ENCODE measurements around the gene MNX1. TPM values are rescaled to one million over a fixed set of nuclear protein-coding genes. Genes with fewer than 3 reads are reported as not detected.

The MNX1 gene
- total RNA-seq, 4 donors from 2014 or later: not detected

GRCh38 chr7:157054927-157055326, 44.5 kb upstream of the MNX1 start:
- no peak for ATAC-seq (ENCODE audit: low FRiP score)
- TF ChIP-seq CTCF (IDR thresholded peaks at IDR 0.05): no peak

GRCh38 chr7:157053118-157053517, 42.7 kb upstream of the MNX1 start:
- TF ChIP-seq CTCF (IDR thresholded peaks at IDR 0.05): no peak
- no peak for DNase-seq (ENCODE audit: low spot score)
- no peak for ATAC-seq (ENCODE audit: low FRiP score)

More at GRCh38 chr7:157054927-157055326, 44.5 kb upstream of the MNX1 start:
- DNase-seq (ENCODE audit: low spot score): no peak

DNA sequence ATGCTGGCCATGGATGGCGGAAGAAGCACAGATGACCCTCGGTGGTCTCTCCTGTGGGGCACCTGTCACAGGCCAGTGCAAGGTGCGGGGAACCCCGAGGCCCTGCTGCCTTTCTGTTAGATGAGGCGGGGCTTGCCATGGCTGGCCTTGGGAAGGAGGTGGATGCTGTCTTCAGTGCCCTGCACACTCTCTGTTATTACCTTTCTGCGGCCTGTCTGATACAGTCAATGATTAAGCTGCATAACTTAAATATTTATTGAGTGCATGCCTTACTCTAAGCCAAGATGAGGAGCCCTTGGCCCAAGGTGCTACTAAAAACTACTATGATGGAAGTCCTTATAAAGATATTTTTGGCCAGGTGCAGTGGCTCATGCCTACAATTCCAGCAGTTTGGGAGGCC, 36.7 kb upstream of the MNX1 start:
- TF ChIP-seq CTCF (IDR thresholded peaks at IDR 0.05): no peak
- no peak for ATAC-seq (ENCODE audit: low FRiP score)
- DNase-seq (ENCODE audit: low spot score): no peak

GRCh38 chr7:157046681-157047080, 36.2 kb upstream of the MNX1 start:
- ATAC-seq (ENCODE audit: low FRiP score) (no peak), DNase-seq (ENCODE audit: low spot score) (no peak)
- no peak for TF ChIP-seq CTCF (IDR thresholded peaks at IDR 0.05)

- no peak for DNase-seq (ENCODE audit: low spot score)
- TF ChIP-seq CTCF (IDR thresholded peaks at IDR 0.05): no peak
- no peak for ATAC-seq (ENCODE audit: low FRiP score)
These were observed 34.6 kb upstream of the MNX1 start for GRCh38 chr7:157044943-157045660.

GRCh38 chr7:157044147-157044687, 33.8 kb upstream of the MNX1 start:
- ATAC-seq (ENCODE audit: low FRiP score): peak; percentile 50
- no peak for TF ChIP-seq CTCF (IDR thresholded peaks at IDR 0.05)
- DNase-seq (ENCODE audit: low spot score): no peak

GRCh38 chr7:157043745-157044144, 33.3 kb upstream of the MNX1 start:
- DNase-seq (ENCODE audit: low spot score): no peak
- TF ChIP-seq CTCF (IDR thresholded peaks at IDR 0.05): no peak
- peak; percentile 50 for ATAC-seq (ENCODE audit: low FRiP score)

Measured in omental fat pad (tissue), 4 donors.